Fibroblast of peridontal ligament (primary cell): Measurements from ENCODE around the gene RALB.

Experiments
- DNase-seq: peaks from one replicate; pipeline ENCODE4 v3.0.0-alpha.2; 2010; ENCODE audit errors: extremely low read depth

The RALB gene

DNA sequence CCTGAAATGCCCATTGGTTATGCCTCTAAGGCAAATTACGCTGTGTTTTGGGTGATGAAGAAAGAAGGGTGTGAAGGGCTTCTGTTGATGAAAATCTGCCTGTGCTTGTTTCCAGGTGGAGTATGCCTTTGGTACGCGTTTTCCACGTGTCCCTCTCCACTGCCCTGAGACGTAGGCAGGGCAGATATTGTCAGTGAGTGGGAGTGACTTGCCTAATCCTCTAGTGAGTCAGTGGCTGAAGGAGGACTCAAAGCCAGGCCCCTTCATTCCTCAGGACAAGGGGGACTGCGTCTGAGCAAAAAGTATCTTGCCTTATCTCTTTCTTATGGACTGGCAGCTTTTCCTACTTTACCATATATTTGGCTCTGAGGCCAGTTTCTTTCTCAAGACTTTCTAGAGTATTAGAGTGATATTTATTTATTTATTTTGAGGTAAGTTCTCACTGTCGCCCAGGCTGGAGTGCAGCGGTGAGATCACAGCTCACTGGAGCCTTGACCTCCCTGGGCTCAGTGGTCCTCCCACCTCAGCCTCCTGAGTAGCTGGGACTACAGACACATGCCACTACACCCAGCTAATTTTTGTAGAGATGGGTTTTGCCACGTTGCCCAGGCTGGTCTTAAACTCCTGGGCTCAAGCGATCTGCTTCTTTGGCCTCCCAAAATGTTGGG is 10.2 kb downstream of the RALB start:
- DNase-seq, result no peak

DNA sequence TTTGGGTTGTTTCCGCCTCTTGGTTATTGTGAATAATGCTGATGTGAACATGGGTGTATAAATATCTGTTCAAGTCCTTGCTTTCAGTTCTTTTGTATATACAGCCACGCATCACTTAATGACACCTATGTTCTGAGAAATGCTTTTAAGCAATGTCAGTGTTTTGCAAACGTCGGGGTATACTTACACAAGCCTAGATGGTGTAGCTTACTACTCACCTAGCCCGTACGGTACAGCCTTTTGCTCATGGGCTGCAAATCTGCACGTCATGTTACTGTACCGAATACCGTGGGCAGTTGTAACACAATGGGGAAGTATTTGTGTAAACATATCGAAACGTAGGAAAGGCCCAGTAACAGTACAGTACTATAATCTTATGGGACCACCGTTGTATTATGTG is 12.4 kb downstream of the RALB start:
- DNase-seq, result no peak

DNA sequence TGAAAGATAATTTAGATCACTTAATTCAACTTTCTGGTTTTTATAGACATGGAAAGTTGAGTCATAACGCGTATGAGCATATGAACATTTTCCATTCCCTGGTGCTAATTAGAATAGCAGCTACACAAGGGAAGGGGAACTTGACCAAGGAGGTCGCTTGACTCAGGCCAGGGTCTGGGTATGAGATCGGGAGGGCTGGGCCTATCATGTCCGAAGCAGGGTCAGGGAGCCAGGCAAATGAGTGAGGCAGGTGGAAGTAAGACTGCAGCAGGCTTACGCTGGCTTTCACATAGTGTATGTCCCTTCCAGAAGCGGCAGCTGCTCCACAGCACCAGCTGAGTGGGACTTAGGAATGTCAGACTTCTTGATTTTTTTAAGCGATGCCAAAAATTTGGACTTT is 14.7 kb downstream of the RALB start:
- no peak for DNase-seq

DNA sequence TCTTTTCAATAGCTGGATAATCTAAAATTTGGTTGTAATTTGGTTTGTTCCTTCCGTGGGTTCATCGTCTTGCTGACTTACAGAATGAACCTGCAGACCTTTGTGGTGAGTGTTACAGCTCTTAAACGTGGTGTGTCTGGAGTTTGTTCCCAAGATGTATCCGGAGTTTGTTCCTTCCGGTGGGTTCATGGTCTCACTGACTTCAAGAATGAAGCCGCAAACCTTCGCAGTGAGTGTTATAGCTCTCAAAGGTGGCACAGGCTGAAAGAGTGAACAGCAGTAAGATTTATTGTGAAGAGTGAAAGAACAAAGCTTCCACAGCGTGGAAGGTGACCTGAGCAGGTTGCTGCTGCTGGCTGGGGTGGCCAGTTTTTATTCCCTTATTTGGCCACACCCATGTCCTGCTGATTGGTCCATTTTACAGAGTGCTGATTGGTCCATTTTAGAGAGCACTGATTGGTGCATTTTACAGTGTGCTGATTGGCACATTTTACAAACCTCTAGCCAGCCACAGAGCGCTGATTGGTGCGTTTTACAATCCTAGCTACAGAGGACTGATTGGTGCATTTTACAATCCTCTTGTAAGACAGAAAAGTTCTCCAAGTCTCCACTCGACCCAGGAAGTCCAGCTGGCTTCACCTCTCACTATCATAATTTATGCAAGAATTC is 16.6 kb downstream of the RALB start:
- DNase-seq, result no peak

DNA sequence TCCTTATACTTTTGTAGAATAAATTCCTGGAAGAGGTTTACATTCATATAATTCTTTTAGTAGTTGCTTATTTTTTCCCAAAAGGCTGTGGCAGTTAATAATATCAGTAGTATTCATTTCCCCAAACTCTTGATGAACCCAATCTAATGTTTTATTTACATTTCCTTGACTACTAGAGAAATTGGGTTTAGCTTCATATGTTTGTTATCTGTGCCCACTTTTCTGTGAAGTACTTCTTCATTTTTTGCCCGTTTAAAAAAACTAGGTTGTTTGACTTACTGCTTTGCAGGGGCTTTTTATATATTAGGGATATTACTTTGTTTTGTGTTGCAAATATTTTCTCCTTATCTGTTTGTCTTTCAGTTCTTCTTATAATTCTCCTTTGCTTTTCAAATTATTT is 17.2 kb downstream of the RALB start:
- no peak for DNase-seq

DNA sequence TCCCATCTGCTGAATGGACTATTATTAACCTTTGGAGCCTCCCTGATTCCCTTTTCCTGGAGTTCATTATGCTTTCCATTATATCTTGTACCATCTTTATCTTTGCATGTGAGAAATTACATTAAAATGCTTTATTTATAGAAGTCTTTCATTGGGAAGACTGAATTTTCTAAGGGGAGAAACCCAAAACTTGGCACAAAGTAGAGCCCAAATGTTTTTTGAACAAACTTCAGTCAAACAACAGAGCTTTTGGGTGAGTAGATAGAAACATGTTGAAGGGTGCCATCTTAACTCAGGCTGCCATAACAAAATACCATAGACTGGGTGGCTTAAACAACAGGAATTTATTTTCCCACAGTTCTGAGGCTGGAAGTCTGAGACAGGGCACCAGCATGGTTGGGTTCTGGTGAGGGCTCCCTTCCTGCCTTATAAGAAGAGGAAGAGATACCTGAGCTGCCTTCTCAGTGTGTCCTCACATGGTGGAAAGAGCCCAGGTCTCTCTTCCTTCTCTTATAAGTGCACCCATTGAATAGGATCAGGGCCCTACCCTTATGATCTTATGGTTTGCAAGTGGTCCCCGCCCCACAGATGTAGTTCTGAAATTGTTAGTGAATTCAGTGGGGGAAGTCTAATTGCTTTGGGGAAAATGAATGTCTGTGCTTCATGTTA is 19.2 kb downstream of the RALB start:
- DNase-seq, result no peak

DNA sequence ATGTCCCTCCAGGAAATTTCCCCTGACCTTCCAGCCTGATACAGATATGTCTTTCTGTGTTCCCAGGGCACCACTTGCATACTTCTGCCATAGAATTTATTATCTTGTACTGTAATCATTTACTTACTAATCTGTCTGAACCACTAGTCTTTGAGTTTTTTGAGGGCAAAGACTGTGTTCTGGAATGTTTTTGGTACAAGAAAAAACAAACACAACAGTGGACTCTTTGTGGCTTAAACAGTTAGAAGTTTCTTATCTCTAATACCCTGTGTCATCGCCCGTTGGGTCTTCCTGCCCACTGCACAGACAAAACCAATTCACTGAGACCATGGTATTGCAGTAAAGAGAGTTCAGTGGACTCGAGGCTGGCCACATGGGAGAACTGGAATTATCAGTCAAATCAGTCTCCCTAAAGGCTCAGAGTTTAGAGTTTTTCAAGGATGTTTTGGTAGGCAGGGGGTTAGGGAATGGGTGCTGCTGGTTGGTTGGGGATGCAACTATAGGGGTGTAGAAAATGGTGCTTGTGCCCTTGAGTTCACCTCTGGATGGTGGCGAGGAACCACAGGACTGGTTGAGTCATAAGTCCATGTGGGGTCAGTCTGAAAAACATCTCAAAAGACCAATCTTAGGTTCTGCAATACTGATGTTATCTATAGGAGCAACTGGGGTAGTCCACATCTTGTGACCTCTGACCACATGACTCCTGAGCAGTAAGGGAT is 20.3 kb downstream of the RALB start:
- DNase-seq, result no peak

DNA sequence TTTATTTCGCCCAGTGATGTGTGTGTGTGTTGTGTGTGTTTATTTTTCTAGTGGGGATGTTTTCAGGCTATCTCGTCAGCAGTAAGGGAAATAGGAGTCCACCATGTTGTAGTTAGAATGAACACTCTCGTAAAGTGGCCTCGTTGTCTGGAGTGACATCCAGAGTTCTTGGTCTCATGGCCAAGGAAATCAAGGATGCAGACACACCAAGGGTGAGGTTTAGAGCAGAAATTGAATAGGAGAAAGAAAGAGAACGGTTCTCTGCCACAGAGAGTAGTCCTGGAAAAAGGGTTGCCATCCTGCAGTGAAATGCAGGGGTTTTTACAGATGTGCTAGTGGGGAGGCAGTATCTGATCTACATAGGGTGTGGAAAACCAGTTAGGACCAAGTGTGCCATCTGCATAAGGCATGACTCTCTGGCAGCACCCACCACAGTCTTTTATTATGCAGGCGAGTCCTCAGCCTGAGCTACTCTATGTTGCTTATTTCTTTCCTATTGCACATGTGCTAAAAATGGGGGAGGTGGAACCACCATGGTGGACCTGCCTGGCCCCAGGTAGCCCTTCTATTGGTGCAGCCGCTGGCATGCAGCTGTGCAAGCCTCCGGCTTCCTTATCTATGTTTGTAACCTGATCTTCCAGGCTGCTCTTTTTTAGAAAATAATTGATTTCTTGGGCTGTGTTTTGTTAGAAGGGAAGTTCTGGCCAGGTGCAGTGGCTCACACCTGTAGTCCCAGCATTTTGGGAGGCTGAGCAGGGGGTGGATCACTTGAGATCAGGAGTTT is 23.2 kb downstream of the RALB start:
- DNase-seq, result no peak

DNA sequence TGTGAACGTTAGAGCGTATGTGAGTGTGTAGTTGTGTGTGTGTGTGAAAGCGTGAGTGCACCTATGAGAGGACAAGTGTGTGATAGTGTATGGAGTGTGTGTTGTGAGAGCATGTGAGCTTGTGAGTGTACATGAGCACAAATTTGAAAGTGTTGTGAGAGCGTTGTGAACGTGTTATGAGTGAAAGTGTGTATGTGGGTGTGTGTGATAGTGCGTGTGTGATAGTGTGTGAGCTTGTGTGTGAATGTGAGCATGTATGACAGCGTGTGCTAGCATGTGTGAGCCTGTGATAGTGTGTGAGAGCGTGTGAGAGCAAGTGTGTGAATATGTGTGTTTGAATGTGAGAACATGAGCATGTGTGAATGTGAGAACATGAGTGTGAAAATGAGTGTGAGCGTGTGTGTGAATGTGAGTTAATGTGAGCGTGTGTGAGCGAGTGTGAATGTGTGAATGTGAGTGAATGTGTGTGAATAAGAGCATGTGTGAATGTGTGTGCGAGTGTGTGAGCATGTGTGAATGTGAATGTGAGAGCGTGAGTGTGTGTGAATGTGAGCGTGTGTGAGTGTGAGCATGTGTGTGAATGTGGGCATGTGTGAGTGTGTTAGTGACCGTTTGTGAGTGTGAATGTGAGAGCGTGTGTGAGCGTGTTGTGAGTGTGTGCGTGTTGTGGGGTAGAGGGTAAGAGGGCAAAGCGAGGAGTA is 25.0 kb downstream of the RALB start:
- no peak for DNase-seq

DNA sequence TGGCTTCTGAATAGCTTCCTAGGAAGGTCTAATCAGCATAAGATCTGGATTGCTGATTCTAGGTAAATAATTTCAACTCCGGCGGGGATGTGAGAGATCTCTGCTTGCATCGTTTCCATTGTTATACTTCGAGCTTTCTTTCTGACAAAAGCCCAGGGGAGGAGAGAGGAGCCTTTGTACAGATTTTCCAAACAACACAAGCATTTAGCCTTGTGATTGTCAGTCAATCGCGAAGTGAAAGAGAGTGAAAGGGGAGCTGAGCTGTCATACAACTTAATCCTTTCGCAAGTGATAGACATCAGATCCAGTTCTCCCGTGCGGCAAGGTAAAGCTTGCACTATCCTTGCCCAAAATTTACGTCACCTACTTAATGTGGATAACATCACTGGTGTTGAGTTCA is 26.2 kb downstream of the RALB start:
- DNase-seq, result no peak

DNA sequence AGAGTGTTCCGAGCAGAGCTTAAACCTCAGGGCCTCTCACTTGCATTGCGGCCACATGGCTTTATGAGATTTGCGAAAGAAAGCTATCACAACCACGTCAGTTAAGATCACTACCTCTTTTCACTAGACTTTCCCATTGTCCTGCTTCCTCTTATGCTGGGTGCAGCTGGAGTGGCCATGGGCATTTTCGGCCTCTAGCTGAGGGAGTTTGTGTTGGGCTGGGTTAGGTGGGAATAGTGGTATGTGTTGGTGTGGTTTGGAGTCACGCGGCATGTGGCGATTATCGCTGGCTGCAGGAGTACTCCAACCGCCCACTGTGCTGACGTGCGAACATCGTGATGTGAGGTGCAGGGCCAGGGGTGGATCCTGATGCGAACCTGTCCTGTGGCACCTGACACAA is 27.1 kb downstream of the RALB start:
- no peak for DNase-seq

DNA sequence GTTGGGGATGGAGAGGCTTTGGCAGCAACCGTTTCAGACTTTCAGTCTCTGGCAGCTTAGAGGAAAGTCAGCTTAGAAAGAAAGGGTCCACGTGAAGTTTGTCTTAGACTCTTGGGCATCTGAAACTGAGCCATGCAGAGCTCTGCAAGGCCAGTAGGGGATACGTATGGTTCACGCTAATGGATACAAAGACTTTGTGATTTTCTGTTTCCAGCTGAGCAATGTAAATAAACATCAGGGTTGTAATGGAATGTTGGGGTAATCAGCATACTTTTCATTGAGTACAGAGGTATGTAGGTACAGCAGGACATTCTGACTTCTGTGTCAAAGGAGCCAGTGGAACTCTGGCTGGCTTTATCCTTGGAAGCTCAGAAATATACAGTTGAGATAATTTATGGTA is 31.0 kb downstream of the RALB start:
- DNase-seq, result peak; percentile 24

DNA sequence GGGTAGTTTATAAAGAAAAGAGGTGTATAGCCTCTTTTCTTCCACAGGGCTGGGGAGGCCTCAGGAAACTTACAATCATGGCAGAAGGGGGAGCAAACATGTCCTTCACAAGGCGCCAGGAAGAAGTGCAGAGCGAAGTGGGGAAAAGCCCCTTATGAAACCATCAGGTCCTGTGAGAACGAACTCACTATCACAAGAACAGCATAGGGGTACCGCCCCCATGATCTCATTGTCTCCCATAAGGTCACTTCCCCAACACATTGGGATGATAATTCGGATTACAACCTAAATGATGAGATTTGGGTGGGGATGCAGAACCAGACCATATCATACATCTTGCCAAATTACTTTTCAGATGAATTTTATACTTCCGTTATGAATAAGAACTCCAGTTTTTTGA is 32.4 kb downstream of the RALB start:
- DNase-seq, result no peak

DNA sequence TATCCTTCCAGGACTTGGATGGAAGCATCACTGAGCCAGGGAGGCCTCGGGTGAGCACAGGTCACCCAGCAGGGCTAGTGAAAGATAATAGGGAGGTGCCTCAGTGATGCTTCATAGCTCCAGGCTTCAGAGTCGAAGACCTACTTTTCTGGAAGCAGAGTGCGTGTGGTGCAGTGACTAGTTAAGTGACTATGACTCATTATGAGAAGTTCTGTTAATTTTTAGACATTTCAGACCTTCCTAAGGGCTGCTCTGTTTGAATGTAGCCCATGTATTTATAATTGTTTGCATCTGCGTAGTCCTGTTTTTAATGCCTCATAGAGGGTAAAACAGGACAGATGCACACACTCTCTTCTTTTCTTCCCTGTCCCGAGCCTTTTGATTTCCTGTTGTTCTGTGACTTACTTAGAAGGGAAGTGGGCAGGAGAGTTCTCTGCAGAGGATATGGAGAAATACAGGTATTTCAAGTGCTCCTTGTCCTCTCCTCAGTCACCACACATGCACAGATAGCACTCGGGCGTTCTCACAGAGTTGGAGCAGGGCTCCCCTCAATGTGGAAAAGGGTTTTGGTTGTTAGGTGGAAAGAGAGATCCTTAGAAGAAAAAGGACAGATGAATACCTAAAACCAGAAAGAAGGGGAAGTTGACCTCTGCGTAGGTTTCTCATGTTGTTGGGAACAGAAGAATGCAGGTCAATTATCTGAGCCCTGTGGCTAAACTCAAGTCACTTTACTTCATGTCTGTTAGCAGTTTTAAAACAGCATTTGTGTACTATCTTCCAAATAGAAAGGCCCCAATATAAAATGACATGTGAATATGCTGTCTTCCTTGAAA is 34.7 kb downstream of the RALB start:
- peak; percentile 81 for DNase-seq

DNA sequence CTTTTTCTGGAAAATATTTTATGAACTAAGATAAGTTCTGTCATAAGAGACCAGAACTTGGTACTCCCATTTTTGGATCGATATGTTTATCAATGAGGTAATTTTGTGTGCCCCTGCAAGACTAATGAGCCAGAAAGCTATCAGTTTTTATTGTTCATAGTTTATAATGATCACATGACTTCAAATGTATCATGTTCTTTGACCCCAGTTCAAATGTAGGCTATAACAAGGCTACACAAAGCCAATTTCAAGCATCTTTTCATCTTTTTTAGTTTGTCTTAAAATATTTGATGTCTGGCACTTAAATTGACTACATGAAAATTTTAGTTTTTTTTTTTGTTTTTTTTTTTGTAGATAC is 35.3 kb downstream of the RALB start:
- DNase-seq, result no peak

DNA sequence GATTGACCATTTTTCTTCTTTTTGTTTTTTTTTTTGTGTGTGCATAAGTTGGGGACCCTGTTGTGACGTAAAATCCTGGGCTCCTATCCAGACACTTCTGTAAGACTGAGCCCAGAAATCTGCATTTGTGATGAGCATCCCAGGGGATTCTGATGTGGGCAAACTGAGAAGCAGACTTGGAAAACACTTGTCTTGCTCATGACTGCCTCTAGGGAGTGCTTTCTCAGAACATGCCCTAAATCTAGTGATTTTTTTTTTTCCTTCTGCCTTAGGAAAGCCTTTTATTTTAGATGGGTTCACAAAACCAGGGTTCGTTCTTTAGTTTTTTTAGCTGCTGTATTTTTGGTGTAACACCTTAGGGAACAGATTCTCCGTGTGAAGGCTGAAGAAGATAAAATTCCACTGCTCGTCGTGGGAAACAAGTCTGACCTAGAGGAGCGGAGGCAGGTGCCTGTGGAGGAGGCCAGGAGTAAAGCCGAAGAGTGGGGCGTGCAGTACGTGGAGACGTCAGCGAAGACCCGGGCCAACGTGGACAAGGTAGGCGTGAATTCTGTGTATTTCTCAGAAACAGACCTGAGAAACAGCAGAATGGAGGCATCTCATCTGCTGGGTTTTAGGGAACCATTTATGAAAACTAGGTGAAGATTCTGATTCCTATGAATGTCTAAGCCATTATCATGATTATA is 36.7 kb downstream of the RALB start:
- peak; percentile 41 for DNase-seq

DNA sequence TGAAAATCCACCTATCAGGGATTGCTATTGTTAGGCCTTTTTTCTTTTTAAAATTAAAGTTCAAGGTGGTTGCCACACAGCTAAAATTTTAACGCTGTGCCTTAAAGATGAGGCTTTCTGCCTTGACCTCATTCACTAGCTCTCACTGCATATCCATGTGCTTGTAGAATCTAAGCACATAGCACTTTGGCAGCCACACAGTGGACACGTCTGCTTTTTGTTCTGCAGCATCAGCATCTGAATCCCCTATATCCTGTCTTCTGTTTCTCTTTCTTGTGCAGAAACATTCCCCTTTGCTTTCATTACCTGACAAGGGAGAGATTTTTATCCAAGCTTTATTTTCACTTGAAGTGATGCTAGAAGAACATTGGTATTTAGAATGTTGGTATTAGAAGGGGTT is 38.1 kb downstream of the RALB start:
- DNase-seq, result no peak

DNA sequence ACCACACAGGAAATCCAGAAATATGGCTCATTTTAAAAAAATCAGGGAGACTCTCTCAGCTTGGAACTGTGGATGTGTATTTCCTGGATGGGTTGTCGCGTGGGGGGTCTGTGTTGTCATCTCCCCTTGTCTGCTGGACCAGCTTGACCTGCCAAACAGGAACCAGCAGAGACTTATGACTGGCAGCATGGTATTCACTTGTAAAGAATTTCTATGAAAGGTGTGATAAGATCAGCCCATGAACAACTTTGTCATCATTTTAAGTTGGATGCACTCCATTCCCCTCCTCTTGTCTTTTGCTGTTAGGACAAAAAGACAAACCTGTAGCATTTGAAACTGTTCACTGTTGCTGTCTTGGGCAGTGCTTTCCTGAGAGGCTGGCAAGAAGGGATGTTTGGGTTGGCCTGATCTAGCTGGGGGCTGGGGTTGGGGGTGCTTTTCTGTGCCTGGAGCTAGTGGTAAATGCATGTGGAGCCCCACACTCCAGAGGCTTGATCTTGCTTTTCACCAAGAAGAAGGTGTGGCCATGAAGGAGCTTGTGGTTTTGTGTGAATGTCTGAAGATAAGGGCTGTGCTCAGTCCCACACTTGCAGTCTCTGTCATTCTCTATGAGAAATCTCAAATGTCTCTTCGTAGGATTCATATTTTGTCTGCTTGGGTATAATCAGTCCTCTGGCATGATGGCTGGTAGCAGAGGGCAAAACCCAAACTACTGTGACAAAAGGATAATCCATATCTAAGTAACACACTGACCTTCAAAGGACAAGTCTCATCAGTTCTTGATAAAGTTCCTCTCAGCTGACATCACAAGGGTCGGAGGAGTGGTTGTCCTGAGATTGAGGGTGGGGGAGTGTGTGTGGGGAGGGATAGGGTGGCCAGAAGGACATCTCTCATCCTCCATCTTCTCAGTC is 39.0 kb downstream of the RALB start:
- no peak for DNase-seq
